NCI-H524 treated with DMSO at 0.1 percent for 48 hours (cell line): ENCODE data around the gene GPS1.
A peak's percentile ranks its signal among the peaks of the same experiment; 100 is the strongest.

Source experiments
- DNase-seq: peaks from one replicate; lab custom pipeline; 2025; lab: John Stamatoyannopoulos, UW

Gene GPS1

DNA sequence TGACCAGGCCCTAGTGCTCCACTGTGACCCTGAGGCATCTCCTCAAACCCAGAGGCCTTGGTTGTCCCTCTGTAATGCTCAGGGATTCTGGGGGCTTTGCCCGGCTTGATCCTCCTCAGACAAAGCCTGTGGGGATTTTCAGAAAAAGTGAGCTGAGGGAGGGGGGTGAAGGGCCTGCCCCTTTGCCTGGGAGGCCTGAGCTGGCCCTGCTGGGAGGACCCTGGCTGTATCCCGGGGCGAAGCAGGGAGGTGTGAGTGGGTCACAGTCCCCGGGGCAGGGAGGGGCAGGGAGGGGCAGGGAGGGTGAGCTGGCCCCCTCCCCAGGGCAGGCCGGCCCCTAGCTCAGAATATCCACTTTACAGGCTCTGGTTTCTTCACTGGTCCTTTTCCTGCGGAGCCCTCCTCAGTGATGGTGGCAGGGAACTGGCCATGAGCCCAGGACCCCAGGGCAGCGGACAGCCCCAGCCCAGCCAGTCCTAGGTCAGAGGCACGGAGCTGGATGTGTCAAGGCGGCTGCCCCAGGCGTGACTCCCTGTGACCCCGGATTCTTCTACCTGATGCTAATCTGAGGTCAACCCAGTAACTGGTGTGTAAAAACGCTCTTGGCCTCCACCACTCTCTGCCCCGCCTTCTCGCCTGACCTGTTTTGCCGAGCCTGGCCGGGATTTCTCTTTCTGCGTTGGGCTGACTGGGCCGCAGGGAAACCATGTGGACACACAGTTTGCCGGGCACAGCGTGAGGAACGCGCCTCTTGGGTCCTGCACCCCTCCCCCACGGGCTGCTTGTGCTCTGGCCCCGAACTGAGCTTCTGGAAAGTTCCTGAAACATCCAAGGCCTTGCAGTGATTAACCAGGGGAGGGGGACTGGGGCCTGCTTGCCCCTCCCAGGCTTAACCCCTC is 52.1 kb downstream of the GPS1 start:
- DNase-seq = no peak

DNA sequence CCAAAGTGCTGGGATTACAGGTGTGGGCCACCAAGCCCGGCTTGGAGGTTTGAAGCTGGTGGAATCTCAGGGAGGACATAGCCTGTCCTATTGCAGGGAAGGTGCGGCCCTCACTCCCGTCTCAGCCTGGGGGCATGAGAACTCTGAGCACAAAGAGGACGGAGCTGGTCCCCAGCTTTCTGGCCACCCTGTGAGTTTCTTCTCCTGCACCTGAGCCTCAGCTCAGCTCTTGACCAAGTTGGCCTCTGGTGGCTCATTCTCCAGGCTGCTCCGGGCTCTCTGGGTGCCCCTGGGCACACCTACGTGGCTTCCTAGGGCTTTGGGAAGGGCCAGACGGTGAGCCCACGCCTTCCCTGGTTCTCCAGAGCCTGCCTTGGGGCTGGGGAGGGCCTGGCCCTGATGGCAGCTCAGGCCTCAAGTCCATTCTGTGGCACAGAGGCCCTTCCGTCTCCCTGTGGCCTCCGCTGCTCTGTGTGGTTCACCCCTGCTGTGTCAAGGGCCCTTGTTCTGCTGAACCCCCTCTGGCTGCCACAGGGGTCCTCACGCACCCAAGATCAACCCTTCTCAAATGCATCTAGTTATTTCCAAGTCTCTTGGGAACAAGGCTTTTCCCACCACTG is 53.2 kb downstream of the GPS1 start:
- no peak for DNase-seq

GRCh38 chr17:82105417-82105881 is 53.8 kb downstream of the GPS1 start:
- DNase-seq = no peak

- peak; percentile 49 for DNase-seq
Measured at GRCh38 chr17:82105882-82106687, 54.4 kb downstream of the GPS1 start.

GRCh38 chr17:82106688-82107305 is 55.1 kb downstream of the GPS1 start:
- DNase-seq = no peak
